Brain microvascular endothelial cell (primary cell): ENCODE data around the gene CLASP1.
"Not testable (repeated sequence)": the region's sequence is repeated elsewhere in the genome, so short reads cannot be mapped to it uniquely, and the experiment has no call there.

Experiments used
- DNase-seq: peaks from one replicate; pipeline ENCODE4 v3.0.0-alpha.2; 2020
- H3K27ac ChIP-seq: fragments of 250-450 bp; sonication (Bioruptor Pico); 2 replicates; pipeline ENCODE4 v1.5.1; 2020; ENCODE audit warnings: mild to moderate bottlenecking, moderate library complexity
- H3K27me3 ChIP-seq: fragments of 250-450 bp; sonication (Bioruptor Pico); replicated peaks from 2 replicates; pipeline ENCODE4 v1.5.1; 2020; ENCODE audit warnings: mild to moderate bottlenecking
- H3K36me3 ChIP-seq: fragments of 250-450 bp; sonication (Bioruptor Pico); replicated peaks from 2 replicates; pipeline ENCODE4 v1.5.1; 2020; ENCODE audit warnings: mild to moderate bottlenecking
- H3K4me3 ChIP-seq: 2 replicates; pipeline ENCODE4 v1.5.1; 2011; ENCODE audit warnings: low read depth, mild to moderate bottlenecking, control low read depth, low read length, moderate library complexity
- CTCF ChIP-seq: IDR thresholded peaks from 2 replicates; pipeline ENCODE4 v1.5.1; 2011; ENCODE audit warnings: low read depth, mild to moderate bottlenecking, moderate library complexity, low read length, control low read depth, inconsistent platforms; ENCODE audit errors: missing control alignments
- in situ Hi-C: cut with HindIII; loops from 2 replicates; pipeline ENCODE4 v1.10.0; 2017; ENCODE audit warnings: low sequenced_read_pairs, low pct_ligation_motif_present

The CLASP1 gene

GRCh38 chr2:121694398-121695170 is 45.3 kb upstream of the CLASP1 start:
- Histone ChIP-seq H3K4me3 (no peak overlapping the region), H3K27ac (no peak overlapping the region), H3K36me3 (no peaks in the 10 kb centered on the region), H3K27me3 (no peaks in the 10 kb centered on the region)
- DNase-seq, result no peak
- TF ChIP-seq CTCF, result no peak
- in situ Hi-C loops, result no loop called here

DNA sequence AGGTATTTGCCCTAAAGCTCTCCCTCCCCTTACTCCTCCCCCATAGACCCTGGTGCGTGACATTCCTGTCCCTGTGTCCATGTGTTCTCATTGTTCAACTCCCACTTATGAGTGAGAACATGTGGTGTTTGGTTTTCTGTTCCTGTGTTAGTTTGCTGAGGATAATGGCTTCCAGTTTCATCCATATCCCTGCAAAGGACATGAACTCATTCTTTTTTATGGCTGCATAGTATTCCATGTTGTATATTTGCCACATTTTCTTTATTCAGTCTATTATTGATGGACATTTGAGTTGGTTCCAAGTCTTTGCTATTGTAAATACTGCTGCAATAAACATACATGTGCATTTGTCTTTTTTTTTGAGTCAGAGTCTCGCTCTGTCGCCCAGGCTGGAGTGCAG is 41.3 kb upstream of the CLASP1 start:
- H3K27me3 ChIP-seq, DNase-seq, H3K36me3 ChIP-seq, H3K27ac ChIP-seq, in situ Hi-C loops, H3K4me3 ChIP-seq: not testable (repeated sequence)

GRCh38 chr2:121690095-121690494 is 40.8 kb upstream of the CLASP1 start:
- TF ChIP-seq CTCF, result no peak
- Histone ChIP-seq H3K4me3 (no peak overlapping the region), H3K36me3 (no peaks in the 10 kb centered on the region), H3K27ac (no peak overlapping the region), H3K27me3 (no peaks in the 10 kb centered on the region)
- in situ Hi-C loops, result no loop called here
- no peak for DNase-seq

DNA sequence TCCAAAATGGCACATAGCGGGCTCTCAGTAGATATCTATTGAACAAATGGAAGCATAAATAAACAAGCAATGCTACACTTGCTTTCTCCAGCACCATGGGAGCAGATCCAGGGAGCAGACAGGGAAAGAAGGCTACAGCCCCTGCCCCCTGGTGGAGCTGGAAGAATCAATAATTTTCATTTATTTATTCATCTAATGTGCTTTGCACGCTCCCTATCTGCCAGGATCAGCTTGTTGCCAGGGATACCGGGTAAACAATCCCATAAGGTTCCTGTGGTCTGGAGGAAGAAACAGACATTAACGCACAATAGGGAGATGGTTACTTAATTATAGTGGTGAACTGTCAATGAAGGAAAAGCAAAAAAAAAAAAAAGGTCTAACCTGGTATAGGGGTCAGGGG is 40.1 kb upstream of the CLASP1 start:
- in situ Hi-C loops, result no loop called here
- H3K36me3 ChIP-seq, result no peaks in the 10 kb centered on the region
- H3K4me3 ChIP-seq, result no peak overlapping the region
- peak; percentile 67 for TF ChIP-seq CTCF
- DNase-seq, result peak; percentile 67
- no peaks in the 10 kb centered on the region for H3K27me3 ChIP-seq
- no peak overlapping the region for H3K27ac ChIP-seq

DNA sequence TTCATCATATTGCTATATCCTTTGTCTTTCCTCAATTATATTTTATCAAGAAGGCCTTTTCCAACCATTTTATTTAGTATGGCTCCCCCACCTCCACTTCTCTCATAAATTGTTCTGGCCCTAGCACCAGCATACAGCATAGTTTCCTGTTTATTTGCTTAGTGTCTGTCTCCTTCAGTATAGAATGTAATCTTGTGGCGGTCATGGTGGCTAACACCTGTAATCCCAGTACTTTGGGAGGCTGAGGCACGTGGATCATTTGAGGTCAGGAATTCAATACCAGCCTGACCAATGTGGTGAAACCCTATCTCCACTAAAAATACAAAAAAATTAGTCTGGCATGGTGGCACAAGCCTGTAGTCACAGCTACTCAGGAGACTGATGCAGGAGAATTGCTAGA is 39.6 kb upstream of the CLASP1 start:
- TF ChIP-seq CTCF, result no peak
- Histone ChIP-seq H3K27ac (no peak overlapping the region), H3K27me3 (no peaks in the 10 kb centered on the region), H3K4me3 (no peak overlapping the region), H3K36me3 (no peaks in the 10 kb centered on the region)
- in situ Hi-C loops, result no loop called here
- no peak for DNase-seq

DNA sequence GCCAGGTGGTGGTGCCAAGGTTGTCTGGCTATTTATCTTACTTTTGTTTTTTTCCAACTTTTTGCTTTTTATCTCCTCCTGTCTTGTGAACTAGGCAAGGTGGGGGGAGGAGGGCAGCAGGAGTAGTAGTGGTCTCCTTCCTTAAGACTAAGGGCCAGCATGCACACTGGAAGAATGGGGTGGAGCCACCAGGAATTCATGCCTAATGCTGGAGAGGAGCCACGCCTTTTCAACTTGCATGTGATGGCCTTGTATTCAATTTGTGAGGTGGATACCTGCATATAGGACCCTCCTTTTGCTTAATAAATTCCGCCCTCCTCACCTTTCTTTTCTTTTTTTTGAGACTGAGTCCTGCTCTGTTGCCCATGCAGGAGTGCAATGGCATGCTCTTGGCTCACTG is 37.6 kb upstream of the CLASP1 start:
- H3K36me3 ChIP-seq, result no peaks in the 10 kb centered on the region
- H3K4me3 ChIP-seq, result no peak overlapping the region
- no peaks in the 10 kb centered on the region for H3K27me3 ChIP-seq
- DNase-seq, result no peak
- in situ Hi-C loops, result no loop called here
- no peak for TF ChIP-seq CTCF
- H3K27ac ChIP-seq, result no peak overlapping the region
